Measurements from ENCODE around the gene REXO5. TPM values are rescaled to one million over a fixed set of nuclear protein-coding genes. Genes with fewer than 3 reads are reported as not detected.

The REXO5 gene
- total and polyA plus RNA-seq, 9 of the 15 experiments (the other 6 are each of a cell fraction or from before 2014, with no cell fraction given) = 10.5 to 45.1 (median 25.4) TPM

- no TSS peak for BruUV-seq (replicated peaks)
- in situ Hi-C loops (cut with MboI) (no loop called here), intact Hi-C loops (cut with micrococcal nuclease) (no loop called here)
- Histone ChIP-seq H3K4me1 (replicated peaks in 1 of 2; ENCODE audit: control insufficient read depth in 2 of 2, insufficient read depth in 2 of 2, low read length in 2 of 2) (peaks cover 11 to 13% of the 10 kb centered on the region in 2 experiments), H3K9ac (ENCODE audit: insufficient read depth in 1 of 2, low read depth in 2 of 2, low read length in 2 of 2) (no peak overlapping the region), H3K4me2 (ENCODE audit: insufficient read depth, low read length) (no peak overlapping the region), H3K9me1 (ENCODE audit: control insufficient read depth, insufficient read depth, low read length) (no peaks in the 10 kb centered on the region), H3K27ac (ENCODE audit: extremely low read depth, low read depth, low read length) (no peak overlapping the region), H3K79me2 (ENCODE audit: control insufficient read depth, insufficient read depth, low read length) (peaks cover 24% of the 10 kb centered on the region), H3K36me3 (ENCODE audit: control insufficient read depth, insufficient read depth, low read length) (peaks cover 48% of the 10 kb centered on the region), H3K4me3 (no peak overlapping the region), H2AFZ (ENCODE audit: low read depth, low read length) (no peak overlapping the region), H3K9me3 (replicated peaks; ENCODE audit: control insufficient read depth, insufficient read depth, low read depth, low read length) (no peaks in the 10 kb centered on the region; the same call in 1 of the 2 replicates), H4K20me1 (replicated peaks; ENCODE audit: control insufficient read depth, insufficient read depth, low read length) (no peaks in the 10 kb centered on the region), H3K27me3 (ENCODE audit: control insufficient read depth in 2 of 2, insufficient read depth in 2 of 2, low read length in 2 of 2) (no peaks in the 10 kb centered on the region)
- ATAC-seq (no peak), FAIRE-seq (no peak), DNase-seq (ENCODE audit: extremely low read depth in 1 of 4, low spot score in 3 of 4) (no peak)
- ChIA-PET CTCF (ENCODE audit: low intra/inter-chr PET ratio) (no interaction called here), POLR2A (interaction anchor here (0.9 kb wide), 1 partner anchor 29 kb away, joined by 3 read pairs; no protein-coding TSS in a partner anchor)
- WGBS (ENCODE audit: insufficient coverage, low coverage, missing lambda C conversion rate) = 82% methylated on average over 10 of the region's 10 CpGs
- no peak for TF ChIP-seq STAG1 (CRISPR knock-in tag; IDR thresholded peaks at IDR 0.05; ENCODE audit: borderline replicate concordance)
- TF ChIP-seq, protein P1, sequence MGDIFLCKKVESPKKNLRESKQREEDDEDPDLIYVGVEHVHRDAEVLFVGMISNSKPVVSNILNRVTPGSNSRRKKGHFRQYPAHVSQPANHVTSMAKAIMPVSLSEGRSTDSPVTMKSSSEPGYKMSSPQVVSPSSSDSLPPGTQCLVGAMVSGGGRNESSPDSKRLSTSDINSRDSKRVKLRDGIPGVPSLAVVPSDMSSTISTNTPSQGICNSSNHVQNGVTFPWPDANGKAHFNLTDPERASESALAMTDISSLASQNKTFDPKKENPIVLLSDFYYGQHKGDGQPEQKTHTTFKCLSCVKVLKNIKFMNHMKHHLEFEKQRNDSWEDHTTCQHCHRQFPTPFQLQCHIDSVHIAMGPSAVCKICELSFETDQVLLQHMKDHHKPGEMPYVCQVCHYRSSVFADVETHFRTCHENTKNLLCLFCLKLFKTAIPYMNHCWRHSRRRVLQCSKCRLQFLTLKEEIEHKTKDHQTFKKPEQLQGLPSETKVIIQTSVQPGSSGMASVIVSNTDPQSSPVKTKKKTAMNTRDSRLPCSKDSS (IDR thresholded peaks at IDR 0.05; ENCODE audit: low read depth, partially characterized antibody) = no peak
- no peak for TF ChIP-seq ZNF408 (CRISPR knock-in tag; IDR thresholded peaks at IDR 0.05; ENCODE audit: low read depth)
- TF ChIP-seq NFIC (IDR thresholded peaks at IDR 0.05) = peak; percentile 18; the same call in 1 of the 2 replicates
Measured at GRCh38 chr16:20811889-20812439, 5.6 kb downstream of the REXO5 start.
